SK-N-SH treated with all-trans-retinoic acid at 6 μM for 48 hours (cell line): ENCODE measurements around the gene TTC8.
A peak's percentile ranks its signal among the peaks of the same experiment; 100 is the strongest.

ENCODE experiments used
- ATAC-seq: fragments of 200-7000 bp; cut with Tn5 transposase; 3 replicates; pipeline ENCODE4 v1.9.1; 2020; ENCODE audit warnings: mild to moderate bottlenecking, moderate library complexity
- ARNTL ChIP-seq: fragments of 450-650 bp; formaldehyde crosslinking; IDR thresholded peaks from 2 replicates; pipeline ENCODE4 v1.5.0; 2020; ENCODE audit warnings: low read depth, mild to moderate bottlenecking, moderate library complexity, borderline replicate concordance
- BACH2 ChIP-seq: fragments of 250-450 bp; sonication (Bioruptor Pico); IDR thresholded peaks from 2 replicates; pipeline ENCODE4 v1.9.0; 2021; ENCODE audit warnings: mild to moderate bottlenecking, borderline replicate concordance
- CSDC2 ChIP-seq: fragments of 250-450 bp; sonication (Bioruptor Pico); IDR thresholded peaks from 2 replicates; pipeline ENCODE4 v1.5.0; 2020; ENCODE audit warnings: mild to moderate bottlenecking, moderate library complexity
- ESRRG ChIP-seq: fragments of 250-450 bp; sonication (Bioruptor Pico); IDR thresholded peaks from 2 replicates; pipeline ENCODE4 v1.6.1; 2021; ENCODE audit warnings: mild to moderate bottlenecking
- GLIS3 ChIP-seq: fragments of 250-450 bp; sonication (Bioruptor Pico); IDR thresholded peaks from 2 replicates; pipeline ENCODE4 v1.5.0; 2020; ENCODE audit warnings: mild to moderate bottlenecking, moderate library complexity
- ISL1 ChIP-seq: fragments of 250-450 bp; sonication (Bioruptor Pico); IDR thresholded peaks from 2 replicates; pipeline ENCODE4 v2.1.2; 2022; ENCODE audit warnings: mild to moderate bottlenecking, moderate library complexity
- PPARA ChIP-seq: fragments of 250-450 bp; sonication (Bioruptor Pico); IDR thresholded peaks from 2 replicates; pipeline ENCODE4 v1.5.0; 2020; ENCODE audit warnings: mild to moderate bottlenecking, borderline replicate concordance
- RARB ChIP-seq: fragments of 250-450 bp; sonication (Bioruptor Pico); IDR thresholded peaks from 2 replicates; pipeline ENCODE4 v1.8.0; 2021; ENCODE audit warnings: mild to moderate bottlenecking, moderate library complexity
- SNAI2 ChIP-seq: fragments of 250-450 bp; sonication (Bioruptor Pico); IDR thresholded peaks from 2 replicates; pipeline ENCODE4 v1.5.0; 2020; ENCODE audit warnings: mild to moderate bottlenecking, moderate library complexity
- TCF4 ChIP-seq: fragments of 250-450 bp; sonication (Bioruptor Pico); IDR thresholded peaks from 2 replicates; pipeline ENCODE4 v1.8.0; 2021; ENCODE audit warnings: mild to moderate bottlenecking, moderate library complexity, borderline replicate concordance
- TOX ChIP-seq: fragments of 250-450 bp; sonication (Bioruptor Pico); IDR thresholded peaks from 2 replicates; pipeline ENCODE4 v1.8.0; 2021; ENCODE audit warnings: mild to moderate bottlenecking, moderate library complexity, borderline replicate concordance
- ZC3H10 ChIP-seq: fragments of 250-450 bp; sonication (Bioruptor Pico); IDR thresholded peaks from 2 replicates; pipeline ENCODE4 v1.5.1; 2021; ENCODE audit warnings: mild to moderate bottlenecking, moderate library complexity
- ZFP3 ChIP-seq: fragments of 250-450 bp; sonication (Bioruptor Pico); IDR thresholded peaks from 2 replicates; pipeline ENCODE4 v1.5.0; 2020; ENCODE audit warnings: mild to moderate bottlenecking, moderate library complexity
- ZFP30 ChIP-seq: fragments of 450-650 bp; formaldehyde crosslinking; IDR thresholded peaks from 2 replicates; pipeline ENCODE4 v1.5.0; 2022; ENCODE audit warnings: mild to moderate bottlenecking, moderate library complexity
- ZNF565 ChIP-seq: fragments of 450-650 bp; formaldehyde crosslinking; conservative IDR thresholded peaks from 2 replicates; pipeline ENCODE4 v1.5.0; 2020; ENCODE audit warnings: low read depth, mild to moderate bottlenecking, moderate library complexity
- ZNF70 ChIP-seq: fragments of 450-650 bp; formaldehyde crosslinking; IDR thresholded peaks from 2 replicates; pipeline ENCODE4 v1.5.0; 2020; ENCODE audit warnings: mild to moderate bottlenecking, moderate library complexity
- ZNF8 ChIP-seq: fragments of 450-650 bp; formaldehyde crosslinking; IDR thresholded peaks from 2 replicates; pipeline ENCODE4 v1.5.0; 2020; ENCODE audit warnings: mild to moderate bottlenecking, moderate library complexity
- TF ChIP-seq, protein P1 (sequence below): fragments of 250-450 bp; sonication (Bioruptor Pico); IDR thresholded peaks from 2 replicates; pipeline ENCODE4 v1.5.1; 2021; ENCODE audit warnings: mild to moderate bottlenecking, moderate library complexity
- TF ChIP-seq, protein P2 (sequence below): fragments of 250-450 bp; sonication (Bioruptor Pico); IDR thresholded peaks from 2 replicates; pipeline ENCODE4 v1.8.0; 2021; ENCODE audit warnings: low read depth, mild to moderate bottlenecking, moderate library complexity, borderline replicate concordance
- TF ChIP-seq, protein P3 (sequence below): fragments of 250-450 bp; sonication (Bioruptor Pico); IDR thresholded peaks from 2 replicates; pipeline ENCODE4 v1.8.0; 2020; ENCODE audit warnings: mild to moderate bottlenecking, moderate library complexity, borderline replicate concordance
- TF ChIP-seq, protein P4 (sequence below): fragments of 250-450 bp; sonication (Bioruptor Pico); IDR thresholded peaks from 2 replicates; pipeline ENCODE4 v1.5.1; 2020; ENCODE audit warnings: low read depth, mild to moderate bottlenecking, moderate library complexity
- TF ChIP-seq, protein P5 (sequence below): fragments of 250-450 bp; sonication (Bioruptor Pico); IDR thresholded peaks from 2 replicates; pipeline ENCODE4 v1.5.0; 2020; ENCODE audit warnings: mild to moderate bottlenecking, moderate library complexity

TTC8 gene

DNA sequence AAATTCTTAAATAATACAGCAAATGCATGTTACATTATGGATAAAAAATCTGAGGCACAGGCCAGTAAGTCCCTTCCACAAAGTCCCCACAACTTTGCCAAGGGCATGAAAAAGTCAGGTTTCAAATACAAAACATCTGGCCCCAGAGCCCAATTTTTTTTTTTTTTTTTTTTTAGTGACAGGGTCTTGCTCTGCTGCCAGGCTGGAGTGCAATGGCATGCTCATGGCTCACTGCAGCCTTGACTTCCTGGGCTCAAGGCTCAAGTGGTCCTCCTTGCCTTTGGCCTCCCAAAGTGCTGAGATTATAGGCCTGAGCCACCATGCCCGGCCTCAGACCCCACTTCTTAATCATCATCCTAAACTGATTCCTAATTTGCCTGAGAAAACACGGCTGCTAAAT, 3.1 kb upstream of the TTC8 start:
- no peak for TF ChIP-seq TCF4 (CRISPR knock-in tag)
- TF ChIP-seq, protein P1, sequence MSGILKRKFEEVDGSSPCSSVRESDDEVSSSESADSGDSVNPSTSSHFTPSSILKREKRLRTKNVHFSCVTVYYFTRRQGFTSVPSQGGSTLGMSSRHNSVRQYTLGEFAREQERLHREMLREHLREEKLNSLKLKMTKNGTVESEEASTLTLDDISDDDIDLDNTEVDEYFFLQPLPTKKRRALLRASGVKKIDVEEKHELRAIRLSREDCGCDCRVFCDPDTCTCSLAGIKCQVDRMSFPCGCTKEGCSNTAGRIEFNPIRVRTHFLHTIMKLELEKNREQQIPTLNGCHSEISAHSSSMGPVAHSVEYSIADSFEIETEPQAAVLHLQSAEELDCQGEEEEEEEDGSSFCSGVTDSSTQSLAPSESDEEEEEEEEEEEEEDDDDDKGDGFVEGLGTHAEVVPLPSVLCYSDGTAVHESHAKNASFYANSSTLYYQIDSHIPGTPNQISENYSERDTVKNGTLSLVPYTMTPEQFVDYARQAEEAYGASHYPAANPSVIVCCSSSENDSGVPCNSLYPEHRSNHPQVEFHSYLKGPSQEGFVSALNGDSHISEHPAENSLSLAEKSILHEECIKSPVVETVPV (CRISPR knock-in tag) = no peak
- TF ChIP-seq BACH2 (CRISPR knock-in tag) = no peak
- no peak for TF ChIP-seq ZC3H10 (CRISPR knock-in tag)
- no peak for TF ChIP-seq ARNTL
- no peak for TF ChIP-seq ESRRG (CRISPR knock-in tag)
- TF ChIP-seq ISL1 (CRISPR knock-in tag) = no peak
- no peak for TF ChIP-seq ZNF70
- TF ChIP-seq PPARA = no peak
- TF ChIP-seq SNAI2 (CRISPR knock-in tag) = no peak
- no peak for TF ChIP-seq GLIS3 (CRISPR knock-in tag)
- TF ChIP-seq, protein P2, sequence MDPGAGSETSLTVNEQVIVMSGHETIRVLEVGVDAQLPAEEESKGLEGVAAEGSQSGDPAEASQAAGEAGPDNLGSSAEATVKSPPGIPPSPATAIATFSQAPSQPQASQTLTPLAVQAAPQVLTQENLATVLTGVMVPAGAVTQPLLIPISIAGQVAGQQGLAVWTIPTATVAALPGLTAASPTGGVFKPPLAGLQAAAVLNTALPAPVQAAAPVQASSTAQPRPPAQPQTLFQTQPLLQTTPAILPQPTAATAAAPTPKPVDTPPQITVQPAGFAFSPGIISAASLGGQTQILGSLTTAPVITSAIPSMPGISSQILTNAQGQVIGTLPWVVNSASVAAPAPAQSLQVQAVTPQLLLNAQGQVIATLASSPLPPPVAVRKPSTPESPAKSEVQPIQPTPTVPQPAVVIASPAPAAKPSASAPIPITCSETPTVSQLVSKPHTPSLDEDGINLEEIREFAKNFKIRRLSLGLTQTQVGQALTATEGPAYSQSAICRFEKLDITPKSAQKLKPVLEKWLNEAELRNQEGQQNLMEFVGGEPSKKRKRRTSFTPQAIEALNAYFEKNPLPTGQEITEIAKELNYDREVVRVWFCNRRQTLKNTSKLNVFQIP (CRISPR knock-in tag) = no peak
- TF ChIP-seq RARB (CRISPR knock-in tag) = no peak
- TF ChIP-seq, protein P3, sequence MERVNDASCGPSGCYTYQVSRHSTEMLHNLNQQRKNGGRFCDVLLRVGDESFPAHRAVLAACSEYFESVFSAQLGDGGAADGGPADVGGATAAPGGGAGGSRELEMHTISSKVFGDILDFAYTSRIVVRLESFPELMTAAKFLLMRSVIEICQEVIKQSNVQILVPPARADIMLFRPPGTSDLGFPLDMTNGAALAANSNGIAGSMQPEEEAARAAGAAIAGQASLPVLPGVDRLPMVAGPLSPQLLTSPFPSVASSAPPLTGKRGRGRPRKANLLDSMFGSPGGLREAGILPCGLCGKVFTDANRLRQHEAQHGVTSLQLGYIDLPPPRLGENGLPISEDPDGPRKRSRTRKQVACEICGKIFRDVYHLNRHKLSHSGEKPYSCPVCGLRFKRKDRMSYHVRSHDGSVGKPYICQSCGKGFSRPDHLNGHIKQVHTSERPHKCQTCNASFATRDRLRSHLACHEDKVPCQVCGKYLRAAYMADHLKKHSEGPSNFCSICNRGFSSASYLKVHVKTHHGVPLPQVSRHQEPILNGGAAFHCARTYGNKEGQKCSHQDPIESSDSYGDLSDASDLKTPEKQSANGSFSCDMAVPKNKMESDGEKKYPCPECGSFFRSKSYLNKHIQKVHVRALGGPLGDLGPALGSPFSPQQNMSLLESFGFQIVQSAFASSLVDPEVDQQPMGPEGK (CRISPR knock-in tag) = no peak
- ATAC-seq = no peak

DNA sequence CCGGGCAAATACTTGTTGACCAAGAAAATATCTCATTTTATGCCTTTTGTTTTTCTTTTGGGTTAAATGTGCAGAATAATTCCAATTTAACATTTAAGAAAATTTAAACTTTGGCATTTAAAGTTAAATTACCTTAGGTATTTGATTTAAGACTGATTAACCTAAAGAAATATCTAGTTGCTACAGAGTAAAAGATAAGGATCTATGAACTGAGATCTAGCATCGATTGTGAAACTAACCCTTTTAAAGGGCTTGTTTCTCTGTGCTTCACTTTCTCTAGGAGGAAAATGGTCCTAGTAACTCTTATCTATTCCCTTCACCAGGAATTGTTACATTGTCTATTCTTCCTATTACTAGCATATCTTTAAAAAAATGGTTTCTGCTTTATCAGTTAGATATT, 2.6 kb upstream of the TTC8 start:
- ATAC-seq = no peak
- no peak for TF ChIP-seq RARB (CRISPR knock-in tag)
- no peak for TF ChIP-seq ZFP30 (CRISPR knock-in tag)
- TF ChIP-seq ISL1 (CRISPR knock-in tag) = no peak
- TF ChIP-seq ZC3H10 (CRISPR knock-in tag) = no peak
- TF ChIP-seq ZNF565 (CRISPR knock-in tag) = no peak
- no peak for TF ChIP-seq BACH2 (CRISPR knock-in tag)
- TF ChIP-seq ZNF8 (CRISPR knock-in tag) = no peak
- no peak for TF ChIP-seq CSDC2 (CRISPR knock-in tag)

DNA sequence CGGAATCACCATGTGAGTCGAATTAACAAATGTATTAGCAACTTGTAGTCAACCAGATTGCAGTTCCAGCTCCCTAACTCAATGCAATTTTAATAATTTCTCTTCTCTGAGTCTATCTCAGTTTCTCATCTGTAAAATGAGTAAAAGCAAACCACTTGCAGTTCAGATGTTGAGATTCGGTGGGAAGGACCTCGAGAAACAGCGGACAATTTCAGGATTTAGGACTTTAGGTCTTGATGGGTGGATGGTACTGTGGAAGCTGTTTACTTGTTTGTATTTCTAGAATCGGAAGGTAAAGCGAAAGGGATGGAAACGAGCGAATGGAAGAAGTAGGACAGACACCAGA, 510 bp upstream of the TTC8 start:
- peak; percentile 1 for ATAC-seq
- TF ChIP-seq ZNF8 (CRISPR knock-in tag) (no peak), TCF4 (CRISPR knock-in tag) (peak; percentile 38; the same call in 1 of the 2 replicates)

DNA sequence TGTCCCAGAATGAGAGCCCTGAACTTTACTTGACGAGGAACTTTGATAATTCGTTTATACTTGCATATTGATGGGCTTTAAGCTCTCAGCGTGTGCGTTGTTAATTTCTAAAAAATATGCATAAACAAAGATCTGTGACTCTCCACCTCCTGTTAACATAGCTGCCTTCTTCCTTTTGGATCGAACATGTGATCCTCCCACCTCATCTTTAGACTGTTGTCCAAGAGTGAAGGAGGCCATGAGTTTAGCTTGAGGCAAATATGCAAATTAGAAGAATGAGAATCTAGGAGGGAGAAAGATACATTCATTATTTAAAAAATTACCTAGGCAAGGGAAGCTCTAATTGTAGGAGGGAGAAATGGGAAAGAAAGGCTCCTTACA, 617 bp downstream of the TTC8 start:
- ATAC-seq = peak; percentile 19
- TF ChIP-seq GLIS3 (CRISPR knock-in tag) (no peak), ISL1 (CRISPR knock-in tag) (no peak), ESRRG (CRISPR knock-in tag) (no peak)

DNA sequence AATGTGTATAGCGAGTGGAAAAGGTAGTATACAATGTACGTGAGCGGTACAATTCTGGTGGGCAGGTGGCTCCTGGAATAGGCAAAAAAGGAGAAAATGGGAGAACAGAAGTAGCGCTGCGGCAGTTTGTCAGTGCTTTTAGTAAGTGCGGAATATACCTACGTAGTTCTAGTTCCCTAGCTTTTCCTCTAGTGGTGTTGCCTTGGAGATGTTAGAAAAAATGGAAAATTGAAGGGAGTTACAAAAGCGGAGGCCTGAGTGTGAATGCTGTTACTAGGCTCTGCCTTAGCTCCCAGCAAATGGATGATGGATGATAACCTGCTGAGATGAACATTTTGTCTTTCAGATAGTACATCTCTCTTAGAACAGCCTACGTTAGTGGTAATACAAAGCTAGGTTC, 1.1 kb downstream of the TTC8 start:
- peak; percentile 44 for ATAC-seq
- TF ChIP-seq ZNF8 (CRISPR knock-in tag) = 0 out of 2 replicates have a peak, but pooled peaks have one; percentile 5
- TF ChIP-seq BACH2 (CRISPR knock-in tag) = no peak
- no peak for TF ChIP-seq ZC3H10 (CRISPR knock-in tag)
- 0 out of 2 replicates have a peak, but pooled peaks have one; percentile 0 for TF ChIP-seq ZNF70

DNA sequence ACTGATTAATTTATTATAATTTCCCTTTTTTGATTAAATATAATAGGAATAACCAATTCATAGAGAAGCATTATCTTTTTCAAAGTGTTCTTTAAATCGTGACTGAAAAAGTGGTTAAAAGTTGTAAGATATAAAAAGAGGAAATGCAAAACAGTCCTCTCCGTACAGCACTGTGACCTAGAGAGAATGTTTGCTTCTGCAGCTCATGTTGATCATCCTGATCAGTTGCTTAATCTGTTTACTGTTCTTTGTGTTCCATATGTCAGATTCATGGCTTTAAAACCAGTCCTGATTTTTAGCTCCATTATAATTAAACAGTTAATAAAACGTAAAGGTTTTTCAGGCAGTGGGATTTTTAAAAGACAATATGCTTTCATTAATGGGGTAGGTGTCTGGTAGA, 4.7 kb downstream of the TTC8 start:
- TF ChIP-seq ZC3H10 (CRISPR knock-in tag) (no peak), ZNF8 (CRISPR knock-in tag) (no peak), TOX (CRISPR knock-in tag) (no peak), ZFP3 (CRISPR knock-in tag) (no peak), RARB (CRISPR knock-in tag) (no peak), ZFP30 (CRISPR knock-in tag) (no peak), ARNTL (no peak), GLIS3 (CRISPR knock-in tag) (no peak), PPARA (no peak), TCF4 (CRISPR knock-in tag) (no peak; the same call in 1 of the 2 replicates), BACH2 (CRISPR knock-in tag) (no peak), SNAI2 (CRISPR knock-in tag) (no peak), ISL1 (CRISPR knock-in tag) (no peak)
- TF ChIP-seq, protein P4, sequence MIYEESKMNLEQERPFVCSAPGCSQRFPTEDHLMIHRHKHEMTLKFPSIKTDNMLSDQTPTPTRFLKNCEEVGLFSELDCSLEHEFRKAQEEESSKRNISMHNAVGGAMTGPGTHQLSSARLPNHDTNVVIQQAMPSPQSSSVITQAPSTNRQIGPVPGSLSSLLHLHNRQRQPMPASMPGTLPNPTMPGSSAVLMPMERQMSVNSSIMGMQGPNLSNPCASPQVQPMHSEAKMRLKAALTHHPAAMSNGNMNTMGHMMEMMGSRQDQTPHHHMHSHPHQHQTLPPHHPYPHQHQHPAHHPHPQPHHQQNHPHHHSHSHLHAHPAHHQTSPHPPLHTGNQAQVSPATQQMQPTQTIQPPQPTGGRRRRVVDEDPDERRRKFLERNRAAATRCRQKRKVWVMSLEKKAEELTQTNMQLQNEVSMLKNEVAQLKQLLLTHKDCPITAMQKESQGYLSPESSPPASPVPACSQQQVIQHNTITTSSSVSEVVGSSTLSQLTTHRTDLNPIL (CRISPR knock-in tag) = no peak
- TF ChIP-seq, protein P5, sequence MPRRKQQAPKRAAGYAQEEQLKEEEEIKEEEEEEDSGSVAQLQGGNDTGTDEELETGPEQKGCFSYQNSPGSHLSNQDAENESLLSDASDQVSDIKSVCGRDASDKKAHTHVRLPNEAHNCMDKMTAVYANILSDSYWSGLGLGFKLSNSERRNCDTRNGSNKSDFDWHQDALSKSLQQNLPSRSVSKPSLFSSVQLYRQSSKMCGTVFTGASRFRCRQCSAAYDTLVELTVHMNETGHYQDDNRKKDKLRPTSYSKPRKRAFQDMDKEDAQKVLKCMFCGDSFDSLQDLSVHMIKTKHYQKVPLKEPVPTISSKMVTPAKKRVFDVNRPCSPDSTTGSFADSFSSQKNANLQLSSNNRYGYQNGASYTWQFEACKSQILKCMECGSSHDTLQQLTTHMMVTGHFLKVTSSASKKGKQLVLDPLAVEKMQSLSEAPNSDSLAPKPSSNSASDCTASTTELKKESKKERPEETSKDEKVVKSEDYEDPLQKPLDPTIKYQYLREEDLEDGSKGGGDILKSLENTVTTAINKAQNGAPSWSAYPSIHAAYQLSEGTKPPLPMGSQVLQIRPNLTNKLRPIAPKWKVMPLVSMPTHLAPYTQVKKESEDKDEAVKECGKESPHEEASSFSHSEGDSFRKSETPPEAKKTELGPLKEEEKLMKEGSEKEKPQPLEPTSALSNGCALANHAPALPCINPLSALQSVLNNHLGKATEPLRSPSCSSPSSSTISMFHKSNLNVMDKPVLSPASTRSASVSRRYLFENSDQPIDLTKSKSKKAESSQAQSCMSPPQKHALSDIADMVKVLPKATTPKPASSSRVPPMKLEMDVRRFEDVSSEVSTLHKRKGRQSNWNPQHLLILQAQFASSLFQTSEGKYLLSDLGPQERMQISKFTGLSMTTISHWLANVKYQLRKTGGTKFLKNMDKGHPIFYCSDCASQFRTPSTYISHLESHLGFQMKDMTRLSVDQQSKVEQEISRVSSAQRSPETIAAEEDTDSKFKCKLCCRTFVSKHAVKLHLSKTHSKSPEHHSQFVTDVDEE (CRISPR knock-in tag) = no peak
- no peak for ATAC-seq
